GM23248 (cell line): ENCODE results near the gene SUSD3.

ENCODE experiments used
- EZH2 ChIP-seq: fragments of 200-600 bp; sonication (generic); IDR thresholded peaks from 2 replicates; pipeline ENCODE4 v1.6.1; 2018; ENCODE audit warnings: antibody characterized with exemption, mild to moderate bottlenecking; ENCODE audit not compliant: insufficient read depth, poor library complexity, severe bottlenecking
- EZH2phosphoT487 ChIP-seq: fragments of 200-600 bp; sonication (generic); IDR thresholded peaks from 2 replicates; pipeline ENCODE4 v1.6.1; 2018; ENCODE audit warnings: antibody characterized with exemption, moderate library complexity, mild to moderate bottlenecking, low read depth; ENCODE audit not compliant: insufficient read depth

- TF ChIP-seq EZH2 (no peak), EZH2phosphoT487 (no peak)
Measured at GRCh38 chr9:93111001-93111370, 52.5 kb downstream of the SUSD3 start.
